PC-3 (cell line): Measurements from ENCODE around the gene KCNH6. TPM values are rescaled to one million over a fixed set of nuclear protein-coding genes. Genes with fewer than 3 reads are reported as not detected.

Experiments
- ATAC-seq: fragments of 200-7000 bp; cut with Tn5 transposase; 2 replicates; pipeline ENCODE4 v1.9.1; 2020; ENCODE audit warnings: mild to moderate bottlenecking, moderate library complexity
- Bru-seq: library from RNA; stranded (reverse); fragments of 400-500 nt; gene quantifications from one replicate; lab custom pipeline; 2021; lab: Mats Ljungman, UMichigan
- BruChase-seq, 2 experiments: library from RNA; stranded (reverse); fragments of 400-500 nt; gene quantifications; one replicate each; lab custom pipeline; 2021; lab: Mats Ljungman, UMichigan
- BruUV-seq: library from RNA; stranded (reverse); fragments of 400-500 nt; replicated peaks from 2 replicates; lab custom pipeline; 2021; lab: Mats Ljungman, UMichigan
- CTCF ChIA-PET: fragments of 300-600 bp; sonication (Branson Sonifier 250); formaldehyde crosslinking; loops from one replicate; lab custom pipeline; 2022; ENCODE audit warnings: antibody characterized with exemption; lab: Charles Lee
- POLR2A ChIA-PET: fragments of 300-600 bp; sonication (Branson Sonifier 250); formaldehyde crosslinking; loops from one replicate; lab custom pipeline; 2022; ENCODE audit warnings: antibody characterized with exemption; ENCODE audit not compliant: unreplicated experiment; lab: Charles Lee
- DNase-seq: peaks from one replicate; pipeline ENCODE4 v3.0.0-alpha.2; 2015
- H2AFZ ChIP-seq: fragments of 300-600 bp; sonication (generic); 2 replicates; pipeline ENCODE4 v1.6.0; 2016; ENCODE audit warnings: antibody characterized with exemption, low read length
- H3F3A ChIP-seq: fragments of 300-600 bp; sonication (generic); one replicate; pipeline ENCODE4 v1.6.0; 2017; ENCODE audit warnings: antibody characterized with exemption, low read length, control low read depth, mild to moderate bottlenecking; ENCODE audit not compliant: unreplicated experiment
- H3K27ac ChIP-seq: fragments of 300-600 bp; sonication (generic); 2 replicates; pipeline ENCODE4 v1.5.1; 2016; ENCODE audit warnings: mild to moderate bottlenecking, low read length
- H3K27me3 ChIP-seq: fragments of 300-600 bp; sonication (generic); 2 replicates; pipeline ENCODE4 v1.6.1; 2016; ENCODE audit warnings: low read length, mixed read lengths
- H3K36me3 ChIP-seq: fragments of 300-600 bp; sonication (generic); 2 replicates; pipeline ENCODE4 v1.6.1; 2016; ENCODE audit warnings: low read depth, mixed run types, low read length, mixed read lengths
- H3K4me1 ChIP-seq: fragments of 300-600 bp; sonication (generic); 2 replicates; pipeline ENCODE4 v1.5.1; 2016; ENCODE audit warnings: low read length; ENCODE audit not compliant: insufficient read depth
- H3K4me2 ChIP-seq: fragments of 300-600 bp; sonication (generic); 2 replicates; pipeline ENCODE4 v1.6.0; 2016; ENCODE audit warnings: low read length
- H3K4me3 ChIP-seq: fragments of 300-600 bp; sonication (generic); 2 replicates; pipeline ENCODE4 v1.5.1; 2016; ENCODE audit warnings: mild to moderate bottlenecking, low read length, mixed read lengths
- H3K79me2 ChIP-seq: fragments of 300-600 bp; sonication (generic); 2 replicates; pipeline ENCODE4 v1.6.1; 2017; ENCODE audit warnings: low read length, mixed read lengths
- H3K9ac ChIP-seq: fragments of 300-600 bp; sonication (generic); 2 replicates; pipeline ENCODE4 v1.6.0; 2016; ENCODE audit warnings: mild to moderate bottlenecking, low read length
- H3K9me2 ChIP-seq: fragments of 300-600 bp; sonication (generic); replicated peaks from 2 replicates; pipeline ENCODE4 v1.6.1; 2016; ENCODE audit warnings: mixed run types, low read length, mixed read lengths
- H3K9me3 ChIP-seq: fragments of 300-600 bp; sonication (generic); 2 replicates; pipeline ENCODE4 v1.6.1; 2016; ENCODE audit warnings: low read length, mixed read lengths
- H4K20me1 ChIP-seq: fragments of 300-600 bp; sonication (generic); 2 replicates; pipeline ENCODE4 v1.6.1; 2016; ENCODE audit warnings: low read length, mixed read lengths
- CTCF ChIP-seq: fragments of 300-600 bp; sonication (generic); conservative IDR thresholded peaks from 2 replicates; pipeline ENCODE4 v1.5.1; 2017; ENCODE audit warnings: antibody characterized with exemption, low read depth, mild to moderate bottlenecking, low read length
- EZH2 ChIP-seq: fragments of 300-600 bp; sonication (generic); IDR thresholded peaks from one replicate; pipeline ENCODE4 v1.6.1; 2017; ENCODE audit warnings: antibody characterized with exemption, mild to moderate bottlenecking, low read length; ENCODE audit not compliant: unreplicated experiment
- EZH2phosphoT487 ChIP-seq: fragments of 300-600 bp; sonication (generic); IDR thresholded peaks from 2 replicates; pipeline ENCODE4 v1.6.1; 2018; ENCODE audit warnings: mild to moderate bottlenecking, antibody characterized with exemption, low read length, borderline replicate concordance
- intact Hi-C: fragments of 100-400 bp; cut with micrococcal nuclease; formaldehyde crosslinking; loops from 2 replicates; pipeline ENCODE4 v1.9.0; 2023
- long read RNA-seq: library from polyadenylated mRNA; unstranded; transcript quantifications from one replicate; pipeline ENCODE4 v2.0.0, GENCODE V29; 2021; ENCODE audit not compliant: unreplicated experiment
- total RNA-seq: library from RNA; depleted of rRNA; stranded (reverse); fragments of >200 nt; gene quantifications from 2 replicates; pipeline ENCODE4 v1.2.3, GENCODE V29; 2014; rRNA removed

Gene KCNH6
- not detected in 2 replicates for total RNA-seq
- not detected for Bru-seq, nascent RNA
- BruChase-seq, experiment 1, labeled RNA remaining after a 6-hour chase: percentile 3 among the genes with signal in this experiment
- BruChase-seq, experiment 2, labeled RNA remaining after a 2-hour chase: percentile 6 among the genes with signal in this experiment
- long read RNA-seq: 0 reads

GRCh38 chr17:63523253-63523855, at the start of gene KCNH6:
TSS of gene KCNH6 (plus strand) at chr17:63523358. CDS start at chr17:63523414, 56 bp downstream.
- no TSS peak for BruUV-seq
- H3K27ac ChIP-seq: no peak within 1 kb of the TSS
- H3K4me2 ChIP-seq: peak within 1 kb of the TSS; percentile 26; the same call in 1 of the 2 replicates
- no peak for DNase-seq
- H3K9me3 ChIP-seq: no peaks in the 10 kb centered on the region
- no peak for TF ChIP-seq EZH2phosphoT487
- TF ChIP-seq EZH2: no peak
- TF ChIP-seq CTCF: no peak
- no peak within 1 kb of the TSS for H3K9ac ChIP-seq
- H3K4me1 ChIP-seq: no peaks in the 10 kb centered on the region
- H2AFZ ChIP-seq: no peak within 1 kb of the TSS
- no peak within 1 kb of the TSS for H3K4me3 ChIP-seq
- H3K79me2 ChIP-seq: no peaks in the 10 kb centered on the region
- intact Hi-C loops: no loop called here
- H3K9me2 ChIP-seq: no peaks in the 10 kb centered on the region
- POLR2A ChIA-PET: no interaction called here
- no peaks in the 10 kb centered on the region for H3F3A ChIP-seq
- CTCF ChIA-PET: no interaction called here
- H3K36me3 ChIP-seq: no peaks in the 10 kb centered on the region
- no peaks in the 10 kb centered on the region for H4K20me1 ChIP-seq
- no peak for ATAC-seq
- H3K27me3 ChIP-seq: no peaks in the 10 kb centered on the region

- no peaks in the 10 kb centered on the region for H3K27me3 ChIP-seq
- CTCF ChIA-PET: no interaction called here
- POLR2A ChIA-PET: no interaction called here
Observed at GRCh38 chr17:63474174-63474573, 49.0 kb upstream of the KCNH6 start.

More at GRCh38 chr17:63474174-63474573, 49.0 kb upstream of the KCNH6 start:
- Histone ChIP-seq H3K4me3 (no peak overlapping the region), H3K79me2 (no peaks in the 10 kb centered on the region), H3K9me3 (no peaks in the 10 kb centered on the region), H3K9ac (no peak overlapping the region), H3K4me2 (no peak overlapping the region), H3F3A (no peaks in the 10 kb centered on the region), H3K36me3 (no peaks in the 10 kb centered on the region), H3K4me1 (peaks cover 18% of the 10 kb centered on the region), H3K9me2 (no peaks in the 10 kb centered on the region), H4K20me1 (no peaks in the 10 kb centered on the region), H2AFZ (no peak overlapping the region), H3K27ac (no peak overlapping the region)
- intact Hi-C loops: no loop called here
- BruUV-seq: no TSS peak
- ATAC-seq (no peak), DNase-seq (peak; percentile 15)
- TF ChIP-seq EZH2phosphoT487 (no peak), EZH2 (no peak), CTCF (no peak)
